22Rv1 (cell line): Measurements from ENCODE around the gene MACROH2A1.

ENCODE experiments used
- CTCF ChIP-seq: fragments of 450-650 bp; IDR thresholded peaks from 2 replicates; pipeline ENCODE4 v1.5.1; 2017; ENCODE audit warnings: mild to moderate bottlenecking
- ZFX ChIP-seq: fragments of 450-650 bp; IDR thresholded peaks from 2 replicates; pipeline ENCODE4 v1.6.1; 2017; ENCODE audit warnings: antibody characterized with exemption, borderline replicate concordance

DNA sequence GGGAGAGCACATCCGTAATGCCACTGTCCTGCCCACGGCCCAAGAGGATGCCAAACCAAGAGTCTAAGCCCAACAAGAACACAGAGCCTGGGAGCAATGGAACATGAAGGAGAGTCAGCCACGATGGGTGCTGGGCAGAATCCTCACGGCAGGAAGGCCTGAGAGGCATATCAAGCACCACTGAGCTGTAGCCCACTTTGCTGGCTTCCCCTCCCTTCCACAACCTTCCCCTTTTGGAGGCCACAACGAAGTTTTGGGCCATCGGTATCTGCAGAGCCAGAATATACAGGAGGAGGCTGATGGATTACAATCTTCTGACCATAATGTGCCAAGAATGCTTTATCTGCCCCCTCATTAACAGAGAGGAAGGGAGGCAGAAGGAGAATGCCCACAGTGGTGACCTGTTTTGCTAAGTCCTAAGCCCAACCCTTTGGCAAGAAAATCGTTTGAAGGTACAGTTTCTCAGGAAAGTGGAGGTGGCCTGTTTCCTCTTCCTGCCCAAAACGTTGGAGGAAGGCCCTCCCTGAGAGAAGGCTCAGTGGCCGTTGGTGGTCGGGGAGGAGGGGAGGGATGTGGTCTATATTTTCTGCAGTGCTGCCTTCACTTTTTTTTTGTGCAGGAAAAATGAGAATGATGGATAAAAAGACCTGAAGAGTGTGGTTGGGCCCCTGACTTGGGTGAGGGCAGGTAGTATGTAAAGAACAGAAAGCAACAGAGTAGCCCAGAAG is 26.2 kb downstream of the MACROH2A1 start:
- TF ChIP-seq CTCF (no peak), ZFX (no peak)
